HCT116 (cell line): ENCODE results near the gene CHN1. TPM values are rescaled to one million over a fixed set of nuclear protein-coding genes. Genes with fewer than 3 reads are reported as not detected.

Experiments
- ATAC-seq: fragments of 200-7000 bp; cut with Tn5 transposase; 2 replicates; pipeline ENCODE4 v1.9.1; 2020; ENCODE audit warnings: mild to moderate bottlenecking, moderate library complexity
- BruUV-seq: library from RNA; stranded (reverse); fragments of 400-500 nt; replicated peaks from 2 replicates; lab custom pipeline; 2021; lab: Mats Ljungman, UMichigan
- CTCF ChIA-PET: fragments of 300-600 bp; sonication (Branson Sonifier 250); formaldehyde crosslinking; loops from one replicate; lab custom pipeline; 2021; ENCODE audit warnings: antibody characterized with exemption; lab: Charles Lee
- POLR2A ChIA-PET: fragments of 300-600, 350-600 bp; sonication (Branson Sonifier 250); formaldehyde crosslinking; loops from one replicate; lab custom pipeline; 2021; ENCODE audit warnings: antibody characterized with exemption; lab: Charles Lee
- RAD21 ChIA-PET, 2 experiments: fragments of 300-600 bp; sonication (Branson Sonifier 250); formaldehyde crosslinking; loops; one replicate each; lab custom pipeline; 2023; ENCODE audit warnings: low total read pairs in 2 of 2; ENCODE audit not compliant: uncharacterized antibody in 2 of 2, unreplicated experiment in 2 of 2, low non-redundant PET in 1 of 2; lab: Charles Lee
- DNase-seq: peaks from one replicate; pipeline ENCODE4 v3.0.0-alpha.2; 2010; ENCODE audit warnings: low read depth, low spot score
- H2AFZ ChIP-seq: fragments of 200-600 bp; shearing (Covaris generic), sonication (generic); 2 replicates; pipeline ENCODE4 v1.6.1; 2017; ENCODE audit warnings: low read depth, mixed run types, mixed read lengths, antibody characterized with exemption, low read length; ENCODE audit not compliant: poor library complexity, severe bottlenecking
- H3K27ac ChIP-seq: 2 replicates; pipeline ENCODE4 v1.5.1; 2012; ENCODE audit warnings: low read depth, low read length
- H3K27me3 ChIP-seq: fragments of 200-600 bp; sonication (generic); 2 replicates; pipeline ENCODE4 v1.6.1; 2016; ENCODE audit warnings: mixed run types, low read length, mixed read lengths; ENCODE audit not compliant: insufficient read depth
- H3K36me3 ChIP-seq, 2 experiments: fragments of 200-500 bp in 1 of 2; fragments of 200-600 bp in 1 of 2; sonication (Bioruptor generic) in 1 of 2; sonication (generic) in 1 of 2; 2 replicates each; pipeline versions ENCODE4 v1.5.1 to v1.6.1; 2014 to 2016; ENCODE audit warnings: low read length in 2 of 2, inconsistent platforms in 1 of 2, mixed read lengths in 1 of 2, mixed run types in 1 of 2; ENCODE audit not compliant: insufficient read depth in 2 of 2, control insufficient read depth in 1 of 2
- H3K4me1 ChIP-seq, 2 experiments: fragments of 200-600 bp in 1 of 2; sonication (generic) in 1 of 2; 2 replicates each; pipeline versions ENCODE4 v1.5.1 to v1.6.1; 2012 to 2017; ENCODE audit warnings: low read length in 2 of 2, inconsistent platforms in 1 of 2, mild to moderate bottlenecking in 1 of 2, mixed read lengths in 1 of 2, mixed run types in 1 of 2, moderate library complexity in 1 of 2; ENCODE audit not compliant: insufficient read depth in 2 of 2, control insufficient read depth in 1 of 2
- H3K4me2 ChIP-seq: fragments of 200-600 bp; sonication (generic); 2 replicates; pipeline ENCODE4 v1.6.1; 2017; ENCODE audit warnings: mixed run types, low read length, mixed read lengths
- H3K4me3 ChIP-seq, 2 experiments: fragments of 200-600 bp in 1 of 2; sonication (generic) in 1 of 2; replicated peaks in 1 of 2; 2 replicates each; pipeline ENCODE4 v1.5.1; 2011 to 2016; ENCODE audit warnings: low read length in 2 of 2, control low read depth in 1 of 2, low read depth in 1 of 2, mild to moderate bottlenecking in 1 of 2, mixed read lengths in 1 of 2, mixed run types in 1 of 2
- H3K79me2 ChIP-seq: fragments of 200-600 bp; sonication (generic); 2 replicates; pipeline ENCODE4 v1.6.1; 2017; ENCODE audit warnings: mild to moderate bottlenecking, mixed run types, low read length, moderate library complexity, mixed read lengths; ENCODE audit not compliant: insufficient read depth
- H3K9ac ChIP-seq: fragments of 200-600 bp; sonication (generic); 2 replicates; pipeline ENCODE4 v1.6.1; 2016; ENCODE audit warnings: low read length, mixed read lengths
- H3K9me2 ChIP-seq: fragments of 200-600 bp; sonication (generic), shearing (Covaris generic); 2 replicates; pipeline ENCODE4 v1.6.1; 2017; ENCODE audit warnings: mixed run types, mild to moderate bottlenecking, moderate library complexity; ENCODE audit not compliant: insufficient read depth
- H3K9me3 ChIP-seq, 2 experiments: fragments of 200-500 bp in 1 of 2; fragments of 200-600 bp in 1 of 2; sonication (Bioruptor generic) in 1 of 2; sonication (generic) in 1 of 2; 2 replicates each; pipeline ENCODE4 v1.6.1; 2014 to 2017; ENCODE audit warnings: low read length in 2 of 2, mixed read lengths in 2 of 2, inconsistent platforms in 1 of 2, low read depth in 1 of 2, mild to moderate bottlenecking in 1 of 2, mixed run types in 1 of 2, moderate library complexity in 1 of 2; ENCODE audit not compliant: control insufficient read depth in 1 of 2, insufficient read depth in 1 of 2
- H4K20me1 ChIP-seq: fragments of 200-600 bp; sonication (generic), shearing (Covaris generic); 2 replicates; pipeline ENCODE4 v1.6.1; 2017; ENCODE audit warnings: mixed run types, mild to moderate bottlenecking, moderate library complexity; ENCODE audit not compliant: insufficient read depth
- ATF3 ChIP-seq: IDR thresholded peaks from 2 replicates; pipeline ENCODE4 v1.6.1; 2012
- CBX3 ChIP-seq: IDR thresholded peaks from 2 replicates; pipeline ENCODE4 v1.6.1; 2012; ENCODE audit warnings: low read depth
- EGR1 ChIP-seq: IDR thresholded peaks from 2 replicates; pipeline ENCODE4 v1.6.1; 2012; ENCODE audit warnings: low read depth
- ELF1 ChIP-seq: IDR thresholded peaks from 2 replicates; pipeline ENCODE4 v1.6.1; 2012; ENCODE audit warnings: low read depth, borderline replicate concordance
- EZH2 ChIP-seq: fragments of 200-600 bp; sonication (generic); IDR thresholded peaks from 2 replicates; pipeline ENCODE4 v1.6.1; 2017; ENCODE audit warnings: antibody characterized with exemption, mixed run types
- EZH2phosphoT487 ChIP-seq: fragments of 200-600 bp; IDR thresholded peaks from 2 replicates; pipeline ENCODE4 v1.6.1; 2018; ENCODE audit warnings: antibody characterized with exemption, borderline replicate concordance
- FOSL1 ChIP-seq: IDR thresholded peaks from 2 replicates; pipeline ENCODE4 v1.6.1; 2012; ENCODE audit warnings: low read depth
- POLR2A ChIP-seq: IDR thresholded peaks from 2 replicates; pipeline ENCODE4 v1.7.0; 2011; ENCODE audit warnings: borderline replicate concordance; ENCODE audit not compliant: insufficient read depth, insufficient read length; ENCODE audit errors: extremely low read depth
- POLR2AphosphoS5 ChIP-seq: IDR thresholded peaks from 2 replicates; pipeline ENCODE4 v1.6.1; 2011; ENCODE audit warnings: mild to moderate bottlenecking, low read depth, low read length, moderate library complexity
- RAD21 ChIP-seq: IDR thresholded peaks from 2 replicates; pipeline ENCODE4 v1.6.1; 2012; ENCODE audit warnings: low read depth, mild to moderate bottlenecking
- SIN3A ChIP-seq: IDR thresholded peaks from 2 replicates; pipeline ENCODE4 v1.6.1; 2012; ENCODE audit warnings: low read depth
- TCF7L2 ChIP-seq: IDR thresholded peaks from 2 replicates; pipeline ENCODE4 v1.7.0; 2011; ENCODE audit warnings: borderline replicate concordance, inconsistent platforms; ENCODE audit not compliant: insufficient read depth, insufficient read length; ENCODE audit errors: extremely low read depth
- ZFX ChIP-seq: fragments of 450-650 bp; IDR thresholded peaks from 2 replicates; pipeline ENCODE4 v1.6.1; 2017
- ZNF274 ChIP-seq: fragments of 200-500 bp; sonication (Bioruptor generic); IDR thresholded peaks from 2 replicates; pipeline ENCODE4 v1.6.1; 2014; ENCODE audit warnings: mild to moderate bottlenecking, low read depth, low read length, inconsistent platforms
- intact Hi-C: fragments of 100-400 bp; cut with micrococcal nuclease; formaldehyde crosslinking; loops from 2 replicates; pipeline ENCODE4 v1.10.0; 2022
- total RNA-seq: library from RNA; stranded (reverse); gene quantifications from one replicate; pipeline ENCODE4 v1.2.1, GENCODE V29; 2021; ENCODE audit not compliant: unreplicated experiment
- TF ChIP-seq, protein P1 (sequence below): IDR thresholded peaks from 2 replicates; pipeline ENCODE4 v1.6.1; 2011; ENCODE audit warnings: mild to moderate bottlenecking, low read length, moderate library complexity; ENCODE audit not compliant: insufficient replicate concordance; ENCODE audit errors: extremely low read depth
- TF ChIP-seq, protein P2 (sequence below), 3 experiments: fragments of 200-600 bp in 1 of 3; sonication (generic) in 1 of 3; IDR thresholded peaks in 2 of 3; conservative IDR thresholded peaks in 1 of 3; 2 replicates each; pipeline ENCODE4 v1.5.1; 2012 to 2017; ENCODE audit warnings: low read depth in 2 of 3, low read length in 2 of 3, antibody characterized with exemption in 1 of 3, borderline replicate concordance in 1 of 3, control low read depth in 1 of 3, mild to moderate bottlenecking in 1 of 3, mixed read lengths in 1 of 3, mixed run types in 1 of 3, moderate library complexity in 1 of 3; ENCODE audit not compliant: insufficient read depth in 1 of 3
- TF ChIP-seq, protein P3 (sequence below): IDR thresholded peaks from 2 replicates; pipeline ENCODE4 v1.6.1; 2012; ENCODE audit warnings: low read depth

The CHN1 gene
- total RNA-seq, 1 experiment from 2014 or later, result 3.6 TPM

DNA sequence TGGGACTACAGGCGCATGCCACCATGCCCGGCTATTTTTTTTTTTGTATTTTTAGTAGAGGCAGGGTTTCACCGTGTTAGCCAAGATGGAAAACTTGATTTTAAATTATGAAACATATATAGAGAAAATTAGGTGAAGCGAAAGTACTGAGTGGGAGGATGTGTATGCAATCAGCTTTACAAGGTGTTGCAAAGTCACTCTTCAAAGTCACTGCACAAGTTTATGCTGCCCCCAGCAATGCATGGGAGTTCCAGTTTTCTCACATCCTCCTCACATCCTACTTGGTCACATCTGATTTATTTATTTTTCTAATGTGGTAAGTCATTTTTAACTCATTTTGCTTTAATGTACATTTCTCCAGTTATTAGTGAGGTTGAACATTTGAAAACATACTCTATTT lies 49.2 kb upstream of the CHN1 start:
- BruUV-seq, result no TSS peak

More for the DNA sequence above, 49.2 kb upstream of the CHN1 start:
- H3K4me3 ChIP-seq, result no peak overlapping the region
- intact Hi-C loops, result no loop called here
- H3K9me3 ChIP-seq, result no peaks in the 10 kb centered on the region
- no peak overlapping the region for H2AFZ ChIP-seq
- no peaks in the 10 kb centered on the region for H3K36me3 ChIP-seq
- no peak overlapping the region for H3K4me2 ChIP-seq
- H4K20me1 ChIP-seq, result no peaks in the 10 kb centered on the region
- no peak for ATAC-seq
- H3K4me1 ChIP-seq, result peaks cover 15 to 19% of the 10 kb centered on the region in 2 experiments
- no peaks in the 10 kb centered on the region for H3K9me2 ChIP-seq
- H3K27me3 ChIP-seq, result no peaks in the 10 kb centered on the region
- DNase-seq, result no peak
- no peak overlapping the region for H3K9ac ChIP-seq
- POLR2A ChIA-PET, result no interaction called here
- TF ChIP-seq ZNF274 (no peak), EZH2phosphoT487 (no peak), ATF3 (no peak), TCF7L2 (no peak), POLR2A (no peak), POLR2AphosphoS5 (no peak), ELF1 (no peak), EZH2 (no peak), SIN3A (no peak), FOSL1 (no peak), CBX3 (no peak), ZFX (no peak), RAD21 (no peak), EGR1 (no peak)
- TF ChIP-seq, protein P1, sequence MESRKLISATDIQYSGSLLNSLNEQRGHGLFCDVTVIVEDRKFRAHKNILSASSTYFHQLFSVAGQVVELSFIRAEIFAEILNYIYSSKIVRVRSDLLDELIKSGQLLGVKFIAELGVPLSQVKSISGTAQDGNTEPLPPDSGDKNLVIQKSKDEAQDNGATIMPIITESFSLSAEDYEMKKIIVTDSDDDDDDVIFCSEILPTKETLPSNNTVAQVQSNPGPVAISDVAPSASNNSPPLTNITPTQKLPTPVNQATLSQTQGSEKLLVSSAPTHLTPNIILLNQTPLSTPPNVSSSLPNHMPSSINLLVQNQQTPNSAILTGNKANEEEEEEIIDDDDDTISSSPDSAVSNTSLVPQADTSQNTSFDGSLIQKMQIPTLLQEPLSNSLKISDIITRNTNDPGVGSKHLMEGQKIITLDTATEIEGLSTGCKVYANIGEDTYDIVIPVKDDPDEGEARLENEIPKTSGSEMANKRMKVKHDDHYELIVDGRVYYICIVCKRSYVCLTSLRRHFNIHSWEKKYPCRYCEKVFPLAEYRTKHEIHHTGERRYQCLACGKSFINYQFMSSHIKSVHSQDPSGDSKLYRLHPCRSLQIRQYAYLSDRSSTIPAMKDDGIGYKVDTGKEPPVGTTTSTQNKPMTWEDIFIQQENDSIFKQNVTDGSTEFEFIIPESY, result no peak
- TF ChIP-seq, protein P2, sequence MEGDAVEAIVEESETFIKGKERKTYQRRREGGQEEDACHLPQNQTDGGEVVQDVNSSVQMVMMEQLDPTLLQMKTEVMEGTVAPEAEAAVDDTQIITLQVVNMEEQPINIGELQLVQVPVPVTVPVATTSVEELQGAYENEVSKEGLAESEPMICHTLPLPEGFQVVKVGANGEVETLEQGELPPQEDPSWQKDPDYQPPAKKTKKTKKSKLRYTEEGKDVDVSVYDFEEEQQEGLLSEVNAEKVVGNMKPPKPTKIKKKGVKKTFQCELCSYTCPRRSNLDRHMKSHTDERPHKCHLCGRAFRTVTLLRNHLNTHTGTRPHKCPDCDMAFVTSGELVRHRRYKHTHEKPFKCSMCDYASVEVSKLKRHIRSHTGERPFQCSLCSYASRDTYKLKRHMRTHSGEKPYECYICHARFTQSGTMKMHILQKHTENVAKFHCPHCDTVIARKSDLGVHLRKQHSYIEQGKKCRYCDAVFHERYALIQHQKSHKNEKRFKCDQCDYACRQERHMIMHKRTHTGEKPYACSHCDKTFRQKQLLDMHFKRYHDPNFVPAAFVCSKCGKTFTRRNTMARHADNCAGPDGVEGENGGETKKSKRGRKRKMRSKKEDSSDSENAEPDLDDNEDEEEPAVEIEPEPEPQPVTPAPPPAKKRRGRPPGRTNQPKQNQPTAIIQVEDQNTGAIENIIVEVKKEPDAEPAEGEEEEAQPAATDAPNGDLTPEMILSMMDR (IDR thresholded peaks at IDR 0.05 in 2 of 3, conservative IDR thresholded peaks at IDR 0.05 in 1 of 3; ENCODE audit: borderline replicate concordance in 1 of 3, insufficient read depth in 1 of 3, low read depth in 2 of 3, low read length in 2 of 3), result no peak
- TF ChIP-seq, protein P3, sequence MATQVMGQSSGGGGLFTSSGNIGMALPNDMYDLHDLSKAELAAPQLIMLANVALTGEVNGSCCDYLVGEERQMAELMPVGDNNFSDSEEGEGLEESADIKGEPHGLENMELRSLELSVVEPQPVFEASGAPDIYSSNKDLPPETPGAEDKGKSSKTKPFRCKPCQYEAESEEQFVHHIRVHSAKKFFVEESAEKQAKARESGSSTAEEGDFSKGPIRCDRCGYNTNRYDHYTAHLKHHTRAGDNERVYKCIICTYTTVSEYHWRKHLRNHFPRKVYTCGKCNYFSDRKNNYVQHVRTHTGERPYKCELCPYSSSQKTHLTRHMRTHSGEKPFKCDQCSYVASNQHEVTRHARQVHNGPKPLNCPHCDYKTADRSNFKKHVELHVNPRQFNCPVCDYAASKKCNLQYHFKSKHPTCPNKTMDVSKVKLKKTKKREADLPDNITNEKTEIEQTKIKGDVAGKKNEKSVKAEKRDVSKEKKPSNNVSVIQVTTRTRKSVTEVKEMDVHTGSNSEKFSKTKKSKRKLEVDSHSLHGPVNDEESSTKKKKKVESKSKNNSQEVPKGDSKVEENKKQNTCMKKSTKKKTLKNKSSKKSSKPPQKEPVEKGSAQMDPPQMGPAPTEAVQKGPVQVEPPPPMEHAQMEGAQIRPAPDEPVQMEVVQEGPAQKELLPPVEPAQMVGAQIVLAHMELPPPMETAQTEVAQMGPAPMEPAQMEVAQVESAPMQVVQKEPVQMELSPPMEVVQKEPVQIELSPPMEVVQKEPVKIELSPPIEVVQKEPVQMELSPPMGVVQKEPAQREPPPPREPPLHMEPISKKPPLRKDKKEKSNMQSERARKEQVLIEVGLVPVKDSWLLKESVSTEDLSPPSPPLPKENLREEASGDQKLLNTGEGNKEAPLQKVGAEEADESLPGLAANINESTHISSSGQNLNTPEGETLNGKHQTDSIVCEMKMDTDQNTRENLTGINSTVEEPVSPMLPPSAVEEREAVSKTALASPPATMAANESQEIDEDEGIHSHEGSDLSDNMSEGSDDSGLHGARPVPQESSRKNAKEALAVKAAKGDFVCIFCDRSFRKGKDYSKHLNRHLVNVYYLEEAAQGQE, result no peak
- H3K27ac ChIP-seq, result no peak overlapping the region
- CTCF ChIA-PET, result no interaction called here
- RAD21 ChIA-PET, result no interaction called here
- H3K79me2 ChIP-seq, result no peaks in the 10 kb centered on the region
